ENCODE data around the gene CCDC85C. TPM values are rescaled to one million over a fixed set of nuclear protein-coding genes. Genes with fewer than 3 reads are reported as not detected.

Gene CCDC85C
- total and polyA plus RNA-seq, 4 donors, result 4.0 to 23.9 (median 9.6) TPM

DNA sequence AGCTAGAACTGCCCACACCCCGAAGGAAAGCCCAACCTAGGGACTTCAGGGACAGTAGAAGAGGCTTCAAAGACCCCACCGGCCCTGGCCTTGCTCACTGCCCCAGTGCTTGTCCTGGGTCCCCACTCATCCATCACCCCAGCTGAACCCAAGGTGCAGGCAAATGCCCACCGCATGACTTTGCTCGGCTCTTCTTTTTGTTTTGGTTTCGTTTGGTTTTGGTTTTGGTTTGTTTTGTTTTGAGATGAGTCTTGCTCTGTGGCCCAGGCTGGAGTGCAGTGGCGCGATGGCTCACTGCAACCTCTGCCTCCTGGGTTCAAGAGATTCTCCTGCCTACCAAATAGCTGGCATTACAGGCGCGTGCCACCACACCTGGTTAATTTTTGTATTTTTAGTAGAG lies 9.0 kb downstream of the CCDC85C start:
- Histone ChIP-seq H3K9ac (ENCODE audit: low read depth in 1 of 2, low read length in 2 of 2) (no peak overlapping the region), H3K36me3 (ENCODE audit: control insufficient read depth in 4 of 4, insufficient read depth in 3 of 4, low read depth in 1 of 4, low read length in 3 of 4) (no peaks in the 10 kb centered on the region), H3K9me3 (ENCODE audit: control insufficient read depth in 4 of 4, low read length in 3 of 4) (no peaks in the 10 kb centered on the region), H3K27ac (ENCODE audit: low read depth in 1 of 2, low read length in 2 of 2) (peak overlapping the region; percentile 13 to 39), H3K4me1 (ENCODE audit: control insufficient read depth in 4 of 4, insufficient read depth in 4 of 4, low read length in 3 of 4) (peaks cover 34 to 70% (median 48%) of the 10 kb centered on the region in 4 donors), H3K27me3 (ENCODE audit: control insufficient read depth in 4 of 4, insufficient read depth in 4 of 4, low read length in 3 of 4) (no peaks in the 10 kb centered on the region), H3K4me3 (ENCODE audit: low read depth in 1 of 3, low read length in 3 of 3) (no peak overlapping the region)
- WGBS, result 48% methylated on average over 9 of the region's 9 CpGs
- DNase-seq (ENCODE audit: low spot score), result no peak
- peak; percentile 18 to 34 for TF ChIP-seq HNF4A (conservative IDR thresholded peaks at IDR 0.05)
- peak in 1 of 2 donors; percentile 34 for TF ChIP-seq RXRA (IDR thresholded peaks at IDR 0.05)
- TF ChIP-seq FOXA2 (IDR thresholded peaks at IDR 0.05), result no peak

DNA sequence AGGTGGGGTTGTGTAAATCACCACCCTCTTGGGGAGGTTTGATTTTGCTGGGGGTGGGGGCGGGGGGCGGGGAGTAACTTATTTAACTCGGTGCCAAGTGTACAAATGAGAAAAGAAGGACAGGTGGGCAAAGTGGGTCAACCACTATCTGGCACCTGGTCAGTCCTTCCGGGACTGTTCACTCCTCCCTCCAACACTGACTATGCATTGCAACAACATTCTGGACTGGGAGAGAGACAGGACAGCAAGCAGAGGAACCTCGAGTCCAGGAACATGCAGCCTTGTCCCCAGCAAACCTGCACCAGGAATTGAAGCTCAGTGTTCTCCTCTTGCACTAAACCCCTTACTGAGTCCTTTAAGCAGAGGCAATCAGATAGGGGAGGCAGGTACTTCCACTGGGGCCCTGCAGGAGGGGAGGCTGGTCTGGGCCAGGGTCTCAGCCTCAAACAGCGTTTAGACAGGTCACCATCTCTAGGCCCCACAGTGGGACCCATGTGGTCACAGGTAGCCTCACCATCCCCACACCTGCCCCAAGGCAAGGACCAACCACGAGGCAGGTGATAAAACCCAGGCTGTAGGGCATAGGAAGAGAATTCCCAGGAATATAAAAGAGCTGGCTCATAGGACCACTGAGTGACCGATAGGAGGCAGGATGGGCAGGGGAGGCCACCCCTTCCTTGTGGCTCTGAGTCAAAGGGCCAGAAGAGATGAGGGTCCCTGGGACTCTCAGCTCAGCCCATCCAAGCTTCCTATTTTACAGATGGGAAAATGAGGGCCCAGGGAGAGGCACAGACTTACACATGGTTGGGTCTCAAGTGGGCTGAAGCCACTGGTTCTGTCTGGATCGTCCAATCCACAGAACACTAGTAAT lies 9.8 kb downstream of the CCDC85C start:
- WGBS, result 71% methylated on average over 9 of the region's 9 CpGs
- H3K4me1 ChIP-seq (ENCODE audit: control insufficient read depth in 4 of 4, insufficient read depth in 4 of 4, low read length in 3 of 4), result peaks cover 31 to 69% (median 48%) of the 10 kb centered on the region in 4 donors
- DNase-seq (ENCODE audit: low spot score), result no peak
- TF ChIP-seq GABPA (IDR thresholded peaks at IDR 0.05 in 1 of 2, conservative IDR thresholded peaks at IDR 0.05 in 1 of 2) (no peak), FOXA2 (IDR thresholded peaks at IDR 0.05) (no peak), YY1 (IDR thresholded peaks at IDR 0.05) (no peak), EGR1 (IDR thresholded peaks at IDR 0.05; ENCODE audit: low read depth in 2 of 2) (no peak), NR2F2 (IDR thresholded peaks at IDR 0.05) (no peak), FOXA1 (IDR thresholded peaks at IDR 0.05) (no peak), SP1 (IDR thresholded peaks at IDR 0.05) (no peak)
- TF ChIP-seq, protein P1, sequence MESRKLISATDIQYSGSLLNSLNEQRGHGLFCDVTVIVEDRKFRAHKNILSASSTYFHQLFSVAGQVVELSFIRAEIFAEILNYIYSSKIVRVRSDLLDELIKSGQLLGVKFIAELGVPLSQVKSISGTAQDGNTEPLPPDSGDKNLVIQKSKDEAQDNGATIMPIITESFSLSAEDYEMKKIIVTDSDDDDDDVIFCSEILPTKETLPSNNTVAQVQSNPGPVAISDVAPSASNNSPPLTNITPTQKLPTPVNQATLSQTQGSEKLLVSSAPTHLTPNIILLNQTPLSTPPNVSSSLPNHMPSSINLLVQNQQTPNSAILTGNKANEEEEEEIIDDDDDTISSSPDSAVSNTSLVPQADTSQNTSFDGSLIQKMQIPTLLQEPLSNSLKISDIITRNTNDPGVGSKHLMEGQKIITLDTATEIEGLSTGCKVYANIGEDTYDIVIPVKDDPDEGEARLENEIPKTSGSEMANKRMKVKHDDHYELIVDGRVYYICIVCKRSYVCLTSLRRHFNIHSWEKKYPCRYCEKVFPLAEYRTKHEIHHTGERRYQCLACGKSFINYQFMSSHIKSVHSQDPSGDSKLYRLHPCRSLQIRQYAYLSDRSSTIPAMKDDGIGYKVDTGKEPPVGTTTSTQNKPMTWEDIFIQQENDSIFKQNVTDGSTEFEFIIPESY (IDR thresholded peaks at IDR 0.05), result no peak
- TF ChIP-seq, protein P2, sequence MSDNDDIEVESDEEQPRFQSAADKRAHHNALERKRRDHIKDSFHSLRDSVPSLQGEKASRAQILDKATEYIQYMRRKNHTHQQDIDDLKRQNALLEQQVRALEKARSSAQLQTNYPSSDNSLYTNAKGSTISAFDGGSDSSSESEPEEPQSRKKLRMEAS (IDR thresholded peaks at IDR 0.05), result no peak
- no peak overlapping the region for H3K9ac ChIP-seq (ENCODE audit: low read depth in 1 of 2, low read length in 2 of 2)
- H3K27ac ChIP-seq (ENCODE audit: low read depth in 1 of 2, low read length in 2 of 2), result peak overlapping the region in 1 of 2 donors; percentile 16
- no peaks in the 10 kb centered on the region for H3K9me3 ChIP-seq (ENCODE audit: control insufficient read depth in 4 of 4, low read length in 3 of 4)
- no peaks in the 10 kb centered on the region for H3K27me3 ChIP-seq (ENCODE audit: control insufficient read depth in 4 of 4, insufficient read depth in 4 of 4, low read length in 3 of 4)
- no peaks in the 10 kb centered on the region for H3K36me3 ChIP-seq (ENCODE audit: control insufficient read depth in 4 of 4, insufficient read depth in 3 of 4, low read depth in 1 of 4, low read length in 3 of 4)
- no peak overlapping the region for H3K4me3 ChIP-seq (ENCODE audit: low read depth in 1 of 3, low read length in 3 of 3)

DNA sequence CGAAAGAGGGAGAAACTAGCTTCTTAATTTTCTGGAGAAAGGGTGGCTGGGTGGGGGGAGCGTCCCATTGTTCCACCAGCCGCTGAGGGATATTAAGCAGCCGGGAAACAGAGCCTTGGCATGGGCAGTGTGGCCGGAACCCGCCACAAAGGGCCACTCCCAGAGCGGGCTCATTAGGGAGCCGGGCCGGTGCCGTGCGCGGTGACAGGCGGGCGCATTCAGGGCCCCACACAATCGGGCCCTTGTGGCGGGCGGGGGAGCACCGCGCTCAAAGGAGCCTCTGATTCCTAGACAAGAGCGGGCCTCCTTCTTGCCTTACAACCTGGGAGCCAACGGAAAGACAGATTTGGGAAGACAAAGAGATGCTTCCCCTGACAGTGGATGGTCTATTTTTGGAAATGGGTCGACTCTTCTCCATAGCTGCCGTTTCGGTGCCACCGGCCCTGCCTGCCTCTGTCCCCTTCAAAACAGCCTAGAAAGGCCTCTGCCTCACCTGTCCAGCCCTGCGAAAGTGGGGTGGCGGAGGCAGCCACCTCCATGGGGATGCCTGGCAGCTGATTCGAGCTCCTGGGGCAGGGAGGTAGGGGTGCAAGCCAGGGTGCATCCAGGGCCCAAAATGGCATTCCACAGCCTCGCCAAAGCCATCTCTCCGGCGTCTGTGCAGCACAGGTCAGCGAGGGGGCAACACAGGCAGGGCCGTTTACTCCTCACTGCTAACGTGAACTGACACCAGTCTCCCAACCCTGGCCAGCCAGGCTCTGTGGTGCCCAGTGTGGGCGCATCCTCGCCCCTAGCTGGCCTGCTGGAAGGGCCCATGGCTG lies 10.9 kb downstream of the CCDC85C start:
- Histone ChIP-seq H3K27ac (ENCODE audit: low read depth in 1 of 2, low read length in 2 of 2) (no peak overlapping the region), H3K4me1 (ENCODE audit: control insufficient read depth in 4 of 4, insufficient read depth in 4 of 4, low read length in 3 of 4) (peaks cover 25 to 65% (median 43%) of the 10 kb centered on the region in 4 donors)

More for the DNA sequence above, 10.9 kb downstream of the CCDC85C start:
- 95% methylated on average over 36 of the region's 36 CpGs for WGBS
- TF ChIP-seq, protein P1 (IDR thresholded peaks at IDR 0.05), result no peak
- TF ChIP-seq NR2F2 (IDR thresholded peaks at IDR 0.05) (no peak), FOXA2 (IDR thresholded peaks at IDR 0.05) (no peak), YY1 (IDR thresholded peaks at IDR 0.05) (no peak), FOXA1 (IDR thresholded peaks at IDR 0.05) (no peak), RAD21 (IDR thresholded peaks at IDR 0.05) (no peak), EGR1 (IDR thresholded peaks at IDR 0.05; ENCODE audit: low read depth in 2 of 2) (no peak), HNF4A (conservative IDR thresholded peaks at IDR 0.05) (no peak), JUND (IDR thresholded peaks at IDR 0.05) (no peak)
- TF ChIP-seq, protein P2 (IDR thresholded peaks at IDR 0.05), result no peak
- TF ChIP-seq, protein P3, sequence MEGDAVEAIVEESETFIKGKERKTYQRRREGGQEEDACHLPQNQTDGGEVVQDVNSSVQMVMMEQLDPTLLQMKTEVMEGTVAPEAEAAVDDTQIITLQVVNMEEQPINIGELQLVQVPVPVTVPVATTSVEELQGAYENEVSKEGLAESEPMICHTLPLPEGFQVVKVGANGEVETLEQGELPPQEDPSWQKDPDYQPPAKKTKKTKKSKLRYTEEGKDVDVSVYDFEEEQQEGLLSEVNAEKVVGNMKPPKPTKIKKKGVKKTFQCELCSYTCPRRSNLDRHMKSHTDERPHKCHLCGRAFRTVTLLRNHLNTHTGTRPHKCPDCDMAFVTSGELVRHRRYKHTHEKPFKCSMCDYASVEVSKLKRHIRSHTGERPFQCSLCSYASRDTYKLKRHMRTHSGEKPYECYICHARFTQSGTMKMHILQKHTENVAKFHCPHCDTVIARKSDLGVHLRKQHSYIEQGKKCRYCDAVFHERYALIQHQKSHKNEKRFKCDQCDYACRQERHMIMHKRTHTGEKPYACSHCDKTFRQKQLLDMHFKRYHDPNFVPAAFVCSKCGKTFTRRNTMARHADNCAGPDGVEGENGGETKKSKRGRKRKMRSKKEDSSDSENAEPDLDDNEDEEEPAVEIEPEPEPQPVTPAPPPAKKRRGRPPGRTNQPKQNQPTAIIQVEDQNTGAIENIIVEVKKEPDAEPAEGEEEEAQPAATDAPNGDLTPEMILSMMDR (IDR thresholded peaks at IDR 0.05; ENCODE audit: low read depth, low read length, missing input control), result no peak
- TF ChIP-seq, protein P4, sequence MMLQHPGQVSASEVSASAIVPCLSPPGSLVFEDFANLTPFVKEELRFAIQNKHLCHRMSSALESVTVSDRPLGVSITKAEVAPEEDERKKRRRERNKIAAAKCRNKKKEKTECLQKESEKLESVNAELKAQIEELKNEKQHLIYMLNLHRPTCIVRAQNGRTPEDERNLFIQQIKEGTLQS (IDR thresholded peaks at IDR 0.05), result no peak
- Histone ChIP-seq H3K9ac (ENCODE audit: low read depth in 1 of 2, low read length in 2 of 2) (no peak overlapping the region), H3K27me3 (ENCODE audit: control insufficient read depth in 4 of 4, insufficient read depth in 4 of 4, low read length in 3 of 4) (no peaks in the 10 kb centered on the region), H3K36me3 (ENCODE audit: control insufficient read depth in 4 of 4, insufficient read depth in 3 of 4, low read depth in 1 of 4, low read length in 3 of 4) (no peaks in the 10 kb centered on the region), H3K9me3 (ENCODE audit: control insufficient read depth in 4 of 4, low read length in 3 of 4) (no peaks in the 10 kb centered on the region), H3K4me3 (ENCODE audit: low read depth in 1 of 3, low read length in 3 of 3) (no peak overlapping the region)
- no peak for DNase-seq (ENCODE audit: low spot score)

Data from liver (tissue), 9 donors.